ENCODE results near the gene OPN1SW.

OPN1SW gene

GRCh38 chr7:128792471-128793180 lies 17.0 kb upstream of the OPN1SW start:
- no peak for DNase-seq (ENCODE audit: low spot score)

DNA sequence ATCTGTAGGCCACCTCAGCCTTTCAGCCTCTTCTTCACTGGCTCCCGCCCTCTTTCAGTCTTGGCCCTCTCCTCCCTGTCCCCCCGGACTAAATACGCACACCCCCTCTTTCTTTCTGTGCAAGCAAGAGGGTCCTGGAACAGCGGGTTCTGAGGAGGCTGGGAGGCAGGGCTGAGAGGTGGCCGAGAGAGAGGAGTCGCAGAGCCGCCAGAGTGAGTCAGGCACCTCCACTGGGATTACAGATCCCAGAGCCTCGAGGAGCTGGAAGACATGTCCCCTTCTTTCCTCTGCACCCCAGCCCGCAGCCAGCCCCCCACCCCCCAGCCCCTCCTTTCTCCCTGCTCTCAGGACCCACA lies 16.4 kb upstream of the OPN1SW start:
- DNase-seq (ENCODE audit: low spot score): no peak

GRCh38 chr7:128791121-128791971 lies 15.8 kb upstream of the OPN1SW start, which contains the start of gene CCDC136:
Gene CCDC136, plus strand, starts transcription at chr7:128791968. Its CDS starts 444 bp downstream, at chr7:128792412.
- peak; percentile 60 for DNase-seq (ENCODE audit: low spot score)

- DNase-seq (ENCODE audit: low spot score): no peak
Measured at GRCh38 chr7:128790315-128791041, 14.9 kb upstream of the OPN1SW start.

GRCh38 chr7:128788446-128789412 lies 13.1 kb upstream of the OPN1SW start:
- DNase-seq (ENCODE audit: low spot score): no peak

- DNase-seq (ENCODE audit: low spot score): no peak
Measured at GRCh38 chr7:128785738-128786137, 10.1 kb upstream of the OPN1SW start.

- peak; percentile 18 for DNase-seq (ENCODE audit: low spot score)
Measured at GRCh38 chr7:128783143-128783861, 7.7 kb upstream of the OPN1SW start.

GRCh38 chr7:128781851-128782250 lies 6.3 kb upstream of the OPN1SW start:
- DNase-seq (ENCODE audit: low spot score): no peak

DNA sequence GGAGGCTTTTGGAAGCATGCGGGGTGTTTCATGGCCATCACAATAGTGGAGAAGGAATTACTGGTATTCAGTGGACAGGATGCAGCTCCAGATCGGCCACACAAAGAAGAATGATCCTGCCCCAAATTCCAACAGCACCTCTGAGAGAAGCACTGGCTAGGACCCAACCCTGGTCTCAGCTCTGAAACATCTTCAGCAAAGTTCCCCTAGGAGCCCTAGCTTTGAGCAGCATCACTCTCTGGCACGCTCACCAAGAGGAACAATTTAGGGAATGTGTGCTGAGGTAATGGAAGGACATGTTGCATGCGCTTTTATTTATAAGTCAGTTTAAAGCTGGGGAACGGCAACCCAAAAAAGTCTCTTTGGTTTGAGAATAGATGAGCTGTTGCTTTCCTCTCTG lies 5.5 kb upstream of the OPN1SW start:
- DNase-seq (ENCODE audit: low spot score): no peak

DNA sequence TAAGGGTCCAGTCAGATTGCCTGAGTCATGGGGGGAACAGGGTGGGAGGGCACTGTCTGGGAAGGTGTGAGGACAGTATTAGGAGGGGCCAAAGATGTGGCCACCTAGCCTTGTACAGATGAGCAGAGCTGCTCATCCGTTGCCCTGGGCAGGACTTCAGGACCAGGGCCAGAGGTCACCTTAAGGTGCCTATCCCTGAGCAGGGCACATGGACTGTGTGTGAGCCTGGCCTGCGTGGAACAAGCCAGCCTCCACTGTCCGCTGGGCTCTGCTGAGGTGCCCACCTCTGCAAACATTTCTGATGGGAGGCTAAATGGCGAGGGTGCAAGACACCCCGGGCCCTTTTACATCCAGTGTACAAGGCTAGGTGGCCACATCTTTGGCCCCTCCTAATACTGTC lies 3.4 kb upstream of the OPN1SW start:
- DNase-seq (ENCODE audit: low spot score): no peak

DNA sequence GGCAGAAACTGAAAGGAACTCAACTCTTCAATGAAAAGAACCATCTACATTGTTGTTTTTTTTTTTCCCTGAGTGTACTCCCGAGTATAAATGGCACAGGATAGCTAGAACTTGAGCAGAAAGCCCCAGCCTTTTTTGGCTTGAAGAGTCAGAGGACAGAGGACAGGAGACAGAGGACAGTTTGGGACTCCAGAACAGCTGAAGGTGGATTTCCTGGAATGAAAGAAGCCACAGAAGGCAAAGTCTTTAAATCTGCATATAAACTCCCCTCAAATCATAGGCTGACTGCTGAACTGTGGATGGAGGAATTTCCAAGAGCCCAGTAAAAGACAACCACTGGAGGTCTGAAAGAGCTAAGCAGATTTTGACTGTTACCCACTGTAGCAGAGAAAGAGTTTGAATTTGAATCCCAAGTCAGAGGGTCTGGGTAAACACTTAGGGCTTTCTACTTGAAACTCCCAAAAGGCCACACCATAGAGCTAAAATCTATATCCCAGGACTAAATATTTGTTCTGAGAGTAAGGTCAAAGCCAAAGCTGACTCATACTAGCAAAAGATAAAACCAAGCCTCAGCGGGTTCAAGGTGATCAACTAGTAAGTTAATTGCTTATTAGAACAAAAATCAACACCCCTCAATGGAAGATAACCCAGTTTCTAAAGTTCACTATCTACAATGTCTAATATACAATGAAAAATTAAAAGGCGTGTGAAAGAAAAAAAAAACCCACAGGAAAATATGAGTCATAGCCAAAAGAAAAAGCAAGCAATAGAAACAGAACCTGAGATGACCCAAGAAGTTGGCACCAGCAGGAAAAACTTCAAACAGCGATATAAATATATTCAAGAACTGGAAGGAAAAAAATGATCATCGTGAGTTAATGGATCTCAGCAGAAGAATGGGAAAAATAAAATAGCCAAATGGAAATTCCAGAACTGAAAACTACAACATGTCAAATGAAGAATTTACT lies 1.8 kb upstream of the OPN1SW start:
- DNase-seq (ENCODE audit: low spot score): no peak

GRCh38 chr7:128774921-128775320 lies 673 bp downstream of the OPN1SW start:
- no peak for DNase-seq (ENCODE audit: low spot score)

- DNase-seq (ENCODE audit: low spot score): no peak
Measured at GRCh38 chr7:128774029-128774689, 1.4 kb downstream of the OPN1SW start.

- DNase-seq (ENCODE audit: low spot score): no peak
Measured at GRCh38 chr7:128773604-128774003, 2.0 kb downstream of the OPN1SW start.

- no peak for DNase-seq (ENCODE audit: low spot score)
Measured at GRCh38 chr7:128770233-128770632, 5.4 kb downstream of the OPN1SW start.

GRCh38 chr7:128767475-128768110 lies 8.0 kb downstream of the OPN1SW start:
- no peak for DNase-seq (ENCODE audit: low spot score)

GRCh38 chr7:128763541-128763940 lies 12.1 kb downstream of the OPN1SW start:
- no peak for DNase-seq (ENCODE audit: low spot score)

GRCh38 chr7:128759242-128759641 lies 16.4 kb downstream of the OPN1SW start:
- DNase-seq (ENCODE audit: low spot score): no peak

DNA sequence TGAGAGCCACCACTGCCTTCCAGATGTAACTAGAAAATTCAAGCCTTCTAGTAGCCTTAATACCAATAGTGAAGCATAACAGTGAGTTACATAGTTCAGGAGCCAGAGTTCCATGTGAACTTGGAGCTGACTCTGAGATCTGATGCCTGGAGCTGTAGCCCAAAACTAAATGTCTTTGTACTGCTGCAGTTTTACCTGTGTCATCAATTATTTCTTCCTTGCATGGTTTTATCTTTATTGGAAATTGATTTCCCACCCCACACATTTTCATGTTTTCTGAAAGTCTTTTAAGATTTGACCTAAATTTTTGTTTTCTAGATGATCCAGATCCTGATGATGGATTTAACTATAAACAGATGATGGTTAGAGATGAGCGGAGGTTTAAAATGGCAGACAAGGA lies 17.0 kb downstream of the OPN1SW start:
- DNase-seq (ENCODE audit: low spot score): no peak
